ENCODE data around the gene WDFY4.

Gene WDFY4

GRCh38 chr10:48779546-48780152 lies 95.0 kb downstream of the WDFY4 start:
- H3K27ac Mint-ChIP-seq (ENCODE audit: low read depth) = no peak overlapping the region
- DNase-seq (ENCODE audit: low spot score in 2 of 2) (no peak), ATAC-seq (replicated peaks; ENCODE audit: extremely low read depth, poor library complexity, severe bottlenecking) (no peak)
- H3K4me3 Mint-ChIP-seq = no peak overlapping the region
- no peaks in the 10 kb centered on the region for H3K9me3 Mint-ChIP-seq
- peaks cover 8% of the 10 kb centered on the region for H3K27me3 Mint-ChIP-seq
- no peaks in the 10 kb centered on the region for H3K4me1 Mint-ChIP-seq
- no peaks in the 10 kb centered on the region for H3K36me3 Mint-ChIP-seq (ENCODE audit: insufficient read depth)

GRCh38 chr10:48780341-48780740 lies 95.7 kb downstream of the WDFY4 start:
- DNase-seq (ENCODE audit: low spot score in 2 of 2) (no peak), ATAC-seq (replicated peaks; ENCODE audit: extremely low read depth, poor library complexity, severe bottlenecking) (no peak)
- Mint-ChIP-seq H3K36me3 (ENCODE audit: insufficient read depth) (no peaks in the 10 kb centered on the region), H3K27me3 (peaks cover under 1% of the 10 kb centered on the region), H3K4me3 (no peak overlapping the region), H3K4me1 (no peaks in the 10 kb centered on the region), H3K9me3 (no peaks in the 10 kb centered on the region), H3K27ac (ENCODE audit: low read depth) (no peak overlapping the region)

- DNase-seq (ENCODE audit: low spot score in 2 of 2) (no peak), ATAC-seq (replicated peaks; ENCODE audit: extremely low read depth, poor library complexity, severe bottlenecking) (no peak)
- Mint-ChIP-seq H3K4me3 (no peak overlapping the region), H3K9me3 (no peaks in the 10 kb centered on the region), H3K4me1 (no peaks in the 10 kb centered on the region), H3K27ac (ENCODE audit: low read depth) (no peak overlapping the region), H3K27me3 (no peaks in the 10 kb centered on the region), H3K36me3 (ENCODE audit: insufficient read depth) (no peaks in the 10 kb centered on the region)
Measured at GRCh38 chr10:48782386-48782785, 97.7 kb downstream of the WDFY4 start.

GRCh38 chr10:48784031-48784430 lies 99.4 kb downstream of the WDFY4 start:
- H3K36me3 Mint-ChIP-seq (ENCODE audit: insufficient read depth) = no peaks in the 10 kb centered on the region

GRCh38 chr10:48785796-48786195 lies 101.1 kb downstream of the WDFY4 start:
- Mint-ChIP-seq H3K36me3 (ENCODE audit: insufficient read depth) (no peaks in the 10 kb centered on the region), H3K9me3 (no peaks in the 10 kb centered on the region), H3K27me3 (peaks cover 22% of the 10 kb centered on the region), H3K27ac (ENCODE audit: low read depth) (no peak overlapping the region), H3K4me3 (no peak overlapping the region), H3K4me1 (no peaks in the 10 kb centered on the region)
- no peak for ATAC-seq (replicated peaks; ENCODE audit: extremely low read depth, poor library complexity, severe bottlenecking)
- no peak for DNase-seq (ENCODE audit: low spot score in 2 of 2)

More at GRCh38 chr10:48784031-48784430, 99.4 kb downstream of the WDFY4 start:
- H3K4me1 Mint-ChIP-seq = no peaks in the 10 kb centered on the region
- no peak overlapping the region for H3K4me3 Mint-ChIP-seq
- no peak for DNase-seq (ENCODE audit: low spot score in 2 of 2)
- H3K27ac Mint-ChIP-seq (ENCODE audit: low read depth) = no peak overlapping the region
- ATAC-seq (replicated peaks; ENCODE audit: extremely low read depth, poor library complexity, severe bottlenecking) = no peak
- H3K27me3 Mint-ChIP-seq = peaks cover 10% of the 10 kb centered on the region
- H3K9me3 Mint-ChIP-seq = no peaks in the 10 kb centered on the region

- ATAC-seq (replicated peaks; ENCODE audit: extremely low read depth, poor library complexity, severe bottlenecking) = no peak
Measured at GRCh38 chr10:48786606-48787282, 102.1 kb downstream of the WDFY4 start.

GRCh38 chr10:48788554-48788953 lies 103.9 kb downstream of the WDFY4 start:
- Mint-ChIP-seq H3K27me3 (peaks cover 35% of the 10 kb centered on the region), H3K4me1 (no peaks in the 10 kb centered on the region), H3K4me3 (no peak overlapping the region), H3K27ac (ENCODE audit: low read depth) (no peak overlapping the region), H3K36me3 (ENCODE audit: insufficient read depth) (peaks cover 2% of the 10 kb centered on the region), H3K9me3 (no peaks in the 10 kb centered on the region)
- DNase-seq (ENCODE audit: low spot score in 2 of 2) (no peak), ATAC-seq (replicated peaks; ENCODE audit: extremely low read depth, poor library complexity, severe bottlenecking) (no peak)

More at GRCh38 chr10:48786606-48787282, 102.1 kb downstream of the WDFY4 start:
- Mint-ChIP-seq H3K4me1 (no peaks in the 10 kb centered on the region), H3K9me3 (no peaks in the 10 kb centered on the region), H3K36me3 (ENCODE audit: insufficient read depth) (peaks cover 2% of the 10 kb centered on the region), H3K4me3 (no peak overlapping the region), H3K27me3 (peaks cover 26% of the 10 kb centered on the region), H3K27ac (ENCODE audit: low read depth) (no peak overlapping the region)
- no peak for DNase-seq (ENCODE audit: low spot score in 2 of 2)

- ATAC-seq (replicated peaks; ENCODE audit: extremely low read depth, poor library complexity, severe bottlenecking) (no peak), DNase-seq (ENCODE audit: low spot score in 2 of 2) (no peak)
- no peaks in the 10 kb centered on the region for H3K4me1 Mint-ChIP-seq
- no peak overlapping the region for H3K4me3 Mint-ChIP-seq
- no peak overlapping the region for H3K27ac Mint-ChIP-seq (ENCODE audit: low read depth)
- peaks cover 2% of the 10 kb centered on the region for H3K36me3 Mint-ChIP-seq (ENCODE audit: insufficient read depth)
- no peaks in the 10 kb centered on the region for H3K9me3 Mint-ChIP-seq
- peaks cover 35% of the 10 kb centered on the region for H3K27me3 Mint-ChIP-seq
Measured at GRCh38 chr10:48789486-48790456, 105.1 kb downstream of the WDFY4 start.

- H3K36me3 Mint-ChIP-seq (ENCODE audit: insufficient read depth) = peaks cover 2% of the 10 kb centered on the region
- H3K27ac Mint-ChIP-seq (ENCODE audit: low read depth) = no peak overlapping the region
- peaks cover 35% of the 10 kb centered on the region for H3K27me3 Mint-ChIP-seq
- ATAC-seq (replicated peaks; ENCODE audit: extremely low read depth, poor library complexity, severe bottlenecking) = no peak
- H3K4me1 Mint-ChIP-seq = no peaks in the 10 kb centered on the region
- no peak overlapping the region for H3K4me3 Mint-ChIP-seq
- DNase-seq (ENCODE audit: low spot score in 2 of 2) = no peak
- H3K9me3 Mint-ChIP-seq = no peaks in the 10 kb centered on the region
Measured at GRCh38 chr10:48790457-48791044, 105.9 kb downstream of the WDFY4 start.

GRCh38 chr10:48791267-48791928 lies 106.7 kb downstream of the WDFY4 start:
- ATAC-seq (replicated peaks; ENCODE audit: extremely low read depth, poor library complexity, severe bottlenecking) (no peak), DNase-seq (ENCODE audit: low spot score in 2 of 2) (no peak)
- H3K9me3 Mint-ChIP-seq = no peaks in the 10 kb centered on the region
- H3K4me3 Mint-ChIP-seq = no peak overlapping the region
- no peaks in the 10 kb centered on the region for H3K4me1 Mint-ChIP-seq
- no peak overlapping the region for H3K27ac Mint-ChIP-seq (ENCODE audit: low read depth)
- H3K36me3 Mint-ChIP-seq (ENCODE audit: insufficient read depth) = peaks cover 2% of the 10 kb centered on the region
- H3K27me3 Mint-ChIP-seq = peaks cover 35% of the 10 kb centered on the region

- Mint-ChIP-seq H3K4me1 (no peaks in the 10 kb centered on the region), H3K4me3 (no peak overlapping the region), H3K9me3 (no peaks in the 10 kb centered on the region), H3K27me3 (peaks cover 35% of the 10 kb centered on the region), H3K36me3 (ENCODE audit: insufficient read depth) (peaks cover 2% of the 10 kb centered on the region), H3K27ac (ENCODE audit: low read depth) (no peak overlapping the region)
- DNase-seq (ENCODE audit: low spot score in 2 of 2) = no peak
- no peak for ATAC-seq (replicated peaks; ENCODE audit: extremely low read depth, poor library complexity, severe bottlenecking)
Measured at GRCh38 chr10:48792121-48792520, 107.4 kb downstream of the WDFY4 start.

- no peak overlapping the region for H3K4me3 Mint-ChIP-seq
- no peaks in the 10 kb centered on the region for H3K4me1 Mint-ChIP-seq
- H3K27me3 Mint-ChIP-seq = peaks cover 34% of the 10 kb centered on the region
- no peaks in the 10 kb centered on the region for H3K9me3 Mint-ChIP-seq
- DNase-seq (ENCODE audit: low spot score in 2 of 2) (no peak), ATAC-seq (replicated peaks; ENCODE audit: extremely low read depth, poor library complexity, severe bottlenecking) (no peak)
- H3K36me3 Mint-ChIP-seq (ENCODE audit: insufficient read depth) = peaks cover 2% of the 10 kb centered on the region
- no peak overlapping the region for H3K27ac Mint-ChIP-seq (ENCODE audit: low read depth)
Measured at GRCh38 chr10:48792687-48793096, 108.0 kb downstream of the WDFY4 start.
